ENCODE data around the gene SH3TC2.

Gene SH3TC2

GRCh38 chr5:149056616-149057165 lies 6.2 kb downstream of the SH3TC2 start:
- DNase-seq = no peak

GRCh38 chr5:149054416-149054815 lies 8.4 kb downstream of the SH3TC2 start:
- DNase-seq = no peak

- DNase-seq = no peak
Observed at GRCh38 chr5:149053072-149053695, 9.7 kb downstream of the SH3TC2 start.

- no peak for DNase-seq
Observed at GRCh38 chr5:149049371-149049781, 13.5 kb downstream of the SH3TC2 start.

GRCh38 chr5:149048811-149049210 lies 14.1 kb downstream of the SH3TC2 start:
- no peak for DNase-seq

GRCh38 chr5:149047462-149047861 lies 15.4 kb downstream of the SH3TC2 start:
- DNase-seq = no peak

GRCh38 chr5:149046196-149046829 lies 16.5 kb downstream of the SH3TC2 start:
- DNase-seq = no peak

- DNase-seq = no peak
Observed at GRCh38 chr5:149045089-149045460, 17.8 kb downstream of the SH3TC2 start.

GRCh38 chr5:149044453-149045088 lies 18.3 kb downstream of the SH3TC2 start:
- DNase-seq = no peak

- no peak for DNase-seq
Observed at GRCh38 chr5:149043641-149044040, 19.2 kb downstream of the SH3TC2 start.

- DNase-seq = no peak
Observed at GRCh38 chr5:149042865-149043264, 20.0 kb downstream of the SH3TC2 start.

GRCh38 chr5:149041242-149041641 lies 21.6 kb downstream of the SH3TC2 start:
- no peak for DNase-seq

GRCh38 chr5:149040421-149040820 lies 22.4 kb downstream of the SH3TC2 start:
- DNase-seq = no peak

- no peak for DNase-seq
Observed at GRCh38 chr5:149039506-149039905, 23.4 kb downstream of the SH3TC2 start.

GRCh38 chr5:149038336-149039080 lies 24.4 kb downstream of the SH3TC2 start:
- no peak for DNase-seq

GRCh38 chr5:149037817-149038216 lies 25.0 kb downstream of the SH3TC2 start:
- DNase-seq = no peak

- DNase-seq = no peak
Observed at GRCh38 chr5:149036970-149037369, 25.9 kb downstream of the SH3TC2 start.

GRCh38 chr5:149036168-149036567 lies 26.7 kb downstream of the SH3TC2 start:
- no peak for DNase-seq

- DNase-seq = no peak
Observed at GRCh38 chr5:149035372-149035790, 27.5 kb downstream of the SH3TC2 start.

GRCh38 chr5:149030838-149031397 lies 31.9 kb downstream of the SH3TC2 start:
- DNase-seq = no peak

- DNase-seq = no peak
Observed at GRCh38 chr5:149030392-149030791, 32.5 kb downstream of the SH3TC2 start.

GRCh38 chr5:149028984-149029383 lies 33.9 kb downstream of the SH3TC2 start:
- DNase-seq = no peak

GRCh38 chr5:149028161-149028560 lies 34.7 kb downstream of the SH3TC2 start:
- no peak for DNase-seq
